ENCODE data around the gene CBARP. TPM values are rescaled to one million over a fixed set of nuclear protein-coding genes. Genes with fewer than 3 reads are reported as not detected.
A peak's percentile ranks its signal among the peaks of the same experiment; 100 is the strongest.

Gene CBARP
- total and polyA plus RNA-seq, 9 of the 15 experiments (the other 6 are each of a cell fraction or from before 2014, with no cell fraction given), result 0.03 to 8.9 (median 1.2) TPM; not detected in 1

DNA sequence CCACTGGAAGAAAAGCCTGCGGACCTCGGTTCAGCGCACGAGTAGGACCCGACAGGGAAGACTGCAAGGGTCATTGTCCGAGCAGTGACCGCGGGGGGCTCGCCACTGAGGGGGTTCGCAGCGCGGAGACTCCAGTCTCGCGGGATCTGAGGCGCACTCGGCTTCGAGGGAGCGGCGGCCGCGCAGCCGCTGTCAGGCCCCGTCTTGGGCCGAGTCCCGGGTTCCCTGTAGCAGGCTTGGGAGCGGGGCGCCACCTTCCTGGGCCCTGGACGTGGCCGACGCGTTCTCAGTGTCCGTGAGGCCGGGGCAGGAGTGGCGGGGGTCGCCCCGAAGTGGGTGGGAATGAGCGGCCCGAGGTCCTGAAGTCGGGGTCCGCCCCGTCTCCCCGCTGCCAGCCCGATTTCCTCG, 37.1 kb upstream of the CBARP start (continued):
- TF ChIP-seq, protein P1, sequence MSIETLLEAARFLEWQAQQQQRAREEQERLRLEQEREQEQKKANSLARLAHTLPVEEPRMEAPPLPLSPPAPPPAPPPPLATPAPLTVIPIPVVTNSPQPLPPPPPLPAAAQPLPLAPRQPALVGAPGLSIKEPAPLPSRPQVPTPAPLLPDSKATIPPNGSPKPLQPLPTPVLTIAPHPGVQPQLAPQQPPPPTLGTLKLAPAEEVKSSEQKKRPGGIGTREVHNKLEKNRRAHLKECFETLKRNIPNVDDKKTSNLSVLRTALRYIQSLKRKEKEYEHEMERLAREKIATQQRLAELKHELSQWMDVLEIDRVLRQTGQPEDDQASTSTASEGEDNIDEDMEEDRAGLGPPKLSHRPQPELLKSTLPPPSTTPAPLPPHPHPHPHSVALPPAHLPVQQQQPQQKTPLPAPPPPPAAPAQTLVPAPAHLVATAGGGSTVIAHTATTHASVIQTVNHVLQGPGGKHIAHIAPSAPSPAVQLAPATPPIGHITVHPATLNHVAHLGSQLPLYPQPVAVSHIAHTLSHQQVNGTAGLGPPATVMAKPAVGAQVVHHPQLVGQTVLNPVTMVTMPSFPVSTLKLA (conservative IDR thresholded peaks at IDR 0.05), result peak; percentile 32 to 37; a peak in 1 of 4 replicates
- TF ChIP-seq ZNF444 (CRISPR knock-in tag; IDR thresholded peaks at IDR 0.05) (no peak), ZNF717 (CRISPR knock-in tag; IDR thresholded peaks at IDR 0.05) (no peak), RBM25 (IDR thresholded peaks at IDR 0.05; ENCODE audit: low read depth, low read length, severe bottlenecking) (peak; percentile 76), CBX2 (IDR thresholded peaks at IDR 0.05; ENCODE audit: insufficient read depth, low read length, poor library complexity, severe bottlenecking) (no peak), SOX6 (IDR thresholded peaks at IDR 0.05) (no peak), ZNF561 (CRISPR knock-in tag; conservative IDR thresholded peaks at IDR 0.05) (no peak; the same call in 1 of the 2 replicates), JUND (IDR thresholded peaks at IDR 0.05; ENCODE audit: borderline replicate concordance, low read depth, low read length) (no peak), JUND (tag; IDR thresholded peaks at IDR 0.05; ENCODE audit: borderline replicate concordance, low read depth, low read length) (no peak), FOXM1 (IDR thresholded peaks at IDR 0.05; ENCODE audit: low read depth) (no peak), FOXM1 (CRISPR knock-in tag; IDR thresholded peaks at IDR 0.05; ENCODE audit: low read depth) (no peak), THRAP3 (IDR thresholded peaks at IDR 0.05; ENCODE audit: borderline replicate concordance) (no peak), TFAM (CRISPR knock-in tag; conservative IDR thresholded peaks at IDR 0.05) (no peak), NRF1 (conservative IDR thresholded peaks at IDR 0.05 in 1 of 2, IDR thresholded peaks at IDR 0.05 in 1 of 2) (peak; percentile 85 to 88), NONO (IDR thresholded peaks at IDR 0.05; ENCODE audit: low read depth in 2 of 2, low read length in 1 of 2) (no peak), ZNF253 (CRISPR knock-in tag; conservative IDR thresholded peaks at IDR 0.05) (no peak), TEAD2 (tag; IDR thresholded peaks at IDR 0.05) (no peak), NFE2 (IDR thresholded peaks at IDR 0.05; ENCODE audit: low read depth) (no peak), JUNB (CRISPR knock-in tag; conservative IDR thresholded peaks at IDR 0.05) (no peak), CBFB (CRISPR knock-in tag; IDR thresholded peaks at IDR 0.05) (no peak), ZNF695 (CRISPR knock-in tag; IDR thresholded peaks at IDR 0.05) (no peak), ZNF311 (CRISPR knock-in tag; IDR thresholded peaks at IDR 0.05) (no peak), RAD51 (IDR thresholded peaks at IDR 0.05; ENCODE audit: borderline replicate concordance, low read depth) (no peak), CXXC5 (CRISPR knock-in tag; IDR thresholded peaks at IDR 0.05) (no peak)
- TF ChIP-seq, protein P2, sequence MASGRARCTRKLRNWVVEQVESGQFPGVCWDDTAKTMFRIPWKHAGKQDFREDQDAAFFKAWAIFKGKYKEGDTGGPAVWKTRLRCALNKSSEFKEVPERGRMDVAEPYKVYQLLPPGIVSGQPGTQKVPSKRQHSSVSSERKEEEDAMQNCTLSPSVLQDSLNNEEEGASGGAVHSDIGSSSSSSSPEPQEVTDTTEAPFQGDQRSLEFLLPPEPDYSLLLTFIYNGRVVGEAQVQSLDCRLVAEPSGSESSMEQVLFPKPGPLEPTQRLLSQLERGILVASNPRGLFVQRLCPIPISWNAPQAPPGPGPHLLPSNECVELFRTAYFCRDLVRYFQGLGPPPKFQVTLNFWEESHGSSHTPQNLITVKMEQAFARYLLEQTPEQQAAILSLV (tag; IDR thresholded peaks at IDR 0.05), result no peak
- TF ChIP-seq, protein P3, sequence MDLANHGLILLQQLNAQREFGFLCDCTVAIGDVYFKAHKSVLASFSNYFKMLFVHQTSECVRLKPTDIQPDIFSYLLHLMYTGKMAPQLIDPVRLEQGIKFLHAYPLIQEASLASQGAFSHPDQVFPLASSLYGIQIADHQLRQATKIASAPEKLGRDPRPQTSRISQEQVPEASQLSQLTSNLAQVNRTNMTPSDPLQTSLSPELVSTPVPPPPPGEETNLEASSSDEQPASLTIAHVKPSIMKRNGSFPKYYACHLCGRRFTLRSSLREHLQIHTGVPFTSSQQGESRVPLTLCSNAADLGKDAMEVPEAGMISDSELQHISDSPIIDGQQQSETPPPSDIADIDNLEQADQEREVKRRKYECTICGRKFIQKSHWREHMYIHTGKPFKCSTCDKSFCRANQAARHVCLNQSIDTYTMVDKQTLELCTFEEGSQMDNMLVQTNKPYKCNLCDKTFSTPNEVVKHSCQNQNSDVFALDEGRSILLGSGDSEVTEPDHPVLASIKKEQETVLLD (IDR thresholded peaks at IDR 0.05), result no peak
- TF ChIP-seq, protein P4, sequence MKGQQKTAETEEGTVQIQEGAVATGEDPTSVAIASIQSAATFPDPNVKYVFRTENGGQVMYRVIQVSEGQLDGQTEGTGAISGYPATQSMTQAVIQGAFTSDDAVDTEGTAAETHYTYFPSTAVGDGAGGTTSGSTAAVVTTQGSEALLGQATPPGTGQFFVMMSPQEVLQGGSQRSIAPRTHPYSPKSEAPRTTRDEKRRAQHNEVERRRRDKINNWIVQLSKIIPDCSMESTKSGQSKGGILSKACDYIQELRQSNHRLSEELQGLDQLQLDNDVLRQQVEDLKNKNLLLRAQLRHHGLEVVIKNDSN (CRISPR knock-in tag; IDR thresholded peaks at IDR 0.05), result no peak

All from K562 (cell line).